Measurements from ENCODE around the gene RAB1B.

DNA sequence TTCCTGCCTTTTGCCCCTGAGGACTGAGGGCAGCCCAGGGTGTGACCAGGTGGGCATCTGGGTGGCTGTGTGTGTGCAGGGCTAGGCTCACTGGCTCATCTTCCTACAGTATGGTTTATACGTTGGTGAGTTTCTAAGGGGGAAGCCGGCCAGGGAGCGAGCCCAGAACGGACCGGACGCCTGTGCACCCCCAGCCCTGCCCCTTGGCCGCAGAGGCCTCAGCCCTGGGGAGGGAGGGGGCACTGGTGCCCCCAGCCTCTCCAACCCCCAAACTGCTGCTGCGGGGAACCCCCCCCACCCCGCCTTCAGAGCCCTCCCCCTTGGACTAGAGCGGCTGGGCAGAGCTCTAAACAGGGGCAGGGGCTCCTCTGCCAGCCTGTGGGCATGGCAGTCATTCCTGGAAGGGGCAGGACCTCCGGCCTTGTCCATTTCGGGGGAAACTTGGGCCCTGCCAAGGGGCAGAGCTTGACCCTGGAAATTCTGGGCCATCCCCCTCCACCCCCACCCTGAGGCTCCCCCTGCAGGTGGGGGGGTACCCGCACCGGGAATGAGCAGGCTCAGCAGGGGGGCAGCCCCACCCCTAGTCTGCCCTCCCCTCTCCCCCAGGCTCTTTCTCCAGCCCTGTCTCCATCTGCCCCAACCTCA lies 15.1 kb downstream of the RAB1B start:
- no peak for TF ChIP-seq CTCF (IDR thresholded peaks at IDR 0.05)
- TF ChIP-seq POLR2A (IDR thresholded peaks at IDR 0.05): no peak
